HS-27A (cell line): ENCODE measurements around the gene WNT6.
"Not testable (repeated sequence)": the region's sequence is repeated elsewhere in the genome, so short reads cannot be mapped to it uniquely, and the experiment has no call there.

Experiments
- DNase-seq: peaks from one replicate; pipeline ENCODE4 v3.0.0-alpha.2; 2012; ENCODE audit warnings: low read depth, missing footprints

Gene WNT6

GRCh38 chr2:218830526-218831306, 28.9 kb upstream of the WNT6 start:
- DNase-seq: no peak

- DNase-seq: no peak
Measured at GRCh38 chr2:218831378-218831990, 28.1 kb upstream of the WNT6 start, which contains the start of gene PRKAG3. PRKAG3 (minus strand) TSS chr2:218831803.

GRCh38 chr2:218832081-218832480, 27.5 kb upstream of the WNT6 start:
- no peak for DNase-seq

GRCh38 chr2:218832520-218832919, 27.1 kb upstream of the WNT6 start:
- DNase-seq: peak; percentile 17

- no peak for DNase-seq
Measured at GRCh38 chr2:218833023-218833609, 26.5 kb upstream of the WNT6 start.

- DNase-seq: no peak
Measured at GRCh38 chr2:218834685-218835084, 24.9 kb upstream of the WNT6 start.

- DNase-seq: no peak
Measured at GRCh38 chr2:218837495-218837894, 22.1 kb upstream of the WNT6 start.

GRCh38 chr2:218839430-218839829, 20.2 kb upstream of the WNT6 start:
- DNase-seq: no peak

- DNase-seq: no peak
Measured at GRCh38 chr2:218839888-218840287, 19.7 kb upstream of the WNT6 start.

- DNase-seq: not testable (repeated sequence)
Measured at GRCh38 chr2:218844334-218844733, 15.3 kb upstream of the WNT6 start.

- not testable (repeated sequence) for DNase-seq
Measured at GRCh38 chr2:218846963-218847362, 12.6 kb upstream of the WNT6 start.

- DNase-seq: no peak
Measured at GRCh38 chr2:218849721-218850120, 9.9 kb upstream of the WNT6 start.

- DNase-seq: no peak
Measured at GRCh38 chr2:218850796-218851195, 8.8 kb upstream of the WNT6 start.

GRCh38 chr2:218851286-218851685, 8.3 kb upstream of the WNT6 start:
- DNase-seq: no peak

- DNase-seq: no peak
Measured at GRCh38 chr2:218852911-218853667, 6.5 kb upstream of the WNT6 start.

- no peak for DNase-seq
Measured at GRCh38 chr2:218853766-218854165, 5.8 kb upstream of the WNT6 start.

- DNase-seq: no peak
Measured at GRCh38 chr2:218854860-218855259, 4.7 kb upstream of the WNT6 start.

GRCh38 chr2:218855305-218856166, 4.1 kb upstream of the WNT6 start:
- DNase-seq: no peak

GRCh38 chr2:218856167-218856895, 3.3 kb upstream of the WNT6 start:
- no peak for DNase-seq

GRCh38 chr2:218856896-218857243, 2.7 kb upstream of the WNT6 start:
- DNase-seq: no peak
